ENCODE measurements around the gene TERC. TPM values are rescaled to one million over a fixed set of nuclear protein-coding genes. Genes with fewer than 3 reads are reported as not detected.
"Not testable (repeated sequence)": the region's sequence is repeated elsewhere in the genome, so short reads cannot be mapped to it uniquely, and the experiment has no call there.

Gene TERC
- total RNA-seq, 1 donor from 2014 or later, result 38.5 TPM

DNA sequence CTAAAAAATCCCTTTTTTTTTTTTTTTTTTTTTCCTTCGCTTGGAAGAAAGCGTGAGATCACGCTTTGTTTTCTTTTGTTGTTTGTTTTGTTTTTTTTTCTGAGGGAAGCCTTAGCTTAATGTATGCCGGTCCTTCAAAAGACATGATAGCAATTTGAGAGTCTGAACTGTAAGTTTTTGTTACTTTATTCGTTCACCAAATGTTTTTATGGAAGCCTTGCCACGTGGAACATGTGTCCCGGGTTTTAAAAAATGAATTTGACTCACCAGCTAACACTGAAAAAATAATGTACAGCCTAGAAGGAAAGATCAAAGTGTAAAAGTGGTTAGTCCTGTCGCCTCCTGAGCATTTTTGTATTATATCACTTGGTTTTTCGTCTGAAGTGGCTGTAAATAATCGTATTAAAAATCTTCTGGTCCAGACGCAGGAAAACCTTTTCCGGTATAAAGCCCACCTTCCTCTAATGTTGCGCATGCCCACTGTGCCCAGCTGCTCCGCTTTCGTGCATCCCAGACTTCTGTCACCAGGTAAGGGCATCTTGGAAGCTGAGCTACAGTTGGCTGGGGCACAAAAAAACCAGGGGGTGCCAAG lies 7.5 kb upstream of the TERC start:
- peak; percentile 67 for DNase-seq (ENCODE audit: extremely low read depth, low read depth, low spot score)

DNA sequence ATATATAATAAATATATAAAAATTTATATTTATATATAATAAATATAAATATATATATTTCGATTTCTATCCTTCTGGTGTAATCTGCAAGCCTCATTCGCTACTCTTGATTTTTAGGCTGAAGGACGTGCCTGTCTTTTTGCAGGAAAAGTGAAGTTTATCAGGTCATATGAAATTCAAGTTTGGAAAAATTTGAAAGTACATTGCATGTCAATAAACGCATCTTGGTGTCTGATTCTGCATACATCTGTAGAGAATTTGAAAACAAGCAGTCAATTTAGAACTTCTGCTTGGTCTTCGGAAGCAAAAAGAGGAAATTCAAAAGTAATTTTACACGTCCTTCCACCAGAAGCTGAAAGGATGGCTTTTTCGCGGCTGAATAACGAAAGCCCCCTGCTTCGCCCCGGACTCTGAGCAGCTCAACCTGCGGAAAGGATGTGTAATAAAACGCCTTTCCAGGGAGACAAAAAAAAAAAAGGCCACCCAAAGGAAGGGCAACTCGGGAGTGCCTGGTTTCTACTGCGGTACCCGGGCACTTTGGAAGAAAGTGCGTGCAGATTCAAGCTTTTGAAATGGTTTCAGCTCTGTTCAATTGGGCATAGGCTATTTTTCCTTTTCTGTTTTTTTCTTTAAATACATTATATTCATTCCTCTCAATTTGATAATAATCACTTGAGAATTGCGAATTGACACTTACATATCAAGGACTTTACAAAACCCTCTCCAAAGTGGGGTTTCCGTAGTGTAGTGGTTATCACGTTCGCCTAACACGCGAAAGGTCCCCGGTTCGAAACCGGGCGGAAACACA lies 6.8 kb upstream of the TERC start:
- peak; percentile 85 for DNase-seq (ENCODE audit: extremely low read depth, low read depth, low spot score)

DNA sequence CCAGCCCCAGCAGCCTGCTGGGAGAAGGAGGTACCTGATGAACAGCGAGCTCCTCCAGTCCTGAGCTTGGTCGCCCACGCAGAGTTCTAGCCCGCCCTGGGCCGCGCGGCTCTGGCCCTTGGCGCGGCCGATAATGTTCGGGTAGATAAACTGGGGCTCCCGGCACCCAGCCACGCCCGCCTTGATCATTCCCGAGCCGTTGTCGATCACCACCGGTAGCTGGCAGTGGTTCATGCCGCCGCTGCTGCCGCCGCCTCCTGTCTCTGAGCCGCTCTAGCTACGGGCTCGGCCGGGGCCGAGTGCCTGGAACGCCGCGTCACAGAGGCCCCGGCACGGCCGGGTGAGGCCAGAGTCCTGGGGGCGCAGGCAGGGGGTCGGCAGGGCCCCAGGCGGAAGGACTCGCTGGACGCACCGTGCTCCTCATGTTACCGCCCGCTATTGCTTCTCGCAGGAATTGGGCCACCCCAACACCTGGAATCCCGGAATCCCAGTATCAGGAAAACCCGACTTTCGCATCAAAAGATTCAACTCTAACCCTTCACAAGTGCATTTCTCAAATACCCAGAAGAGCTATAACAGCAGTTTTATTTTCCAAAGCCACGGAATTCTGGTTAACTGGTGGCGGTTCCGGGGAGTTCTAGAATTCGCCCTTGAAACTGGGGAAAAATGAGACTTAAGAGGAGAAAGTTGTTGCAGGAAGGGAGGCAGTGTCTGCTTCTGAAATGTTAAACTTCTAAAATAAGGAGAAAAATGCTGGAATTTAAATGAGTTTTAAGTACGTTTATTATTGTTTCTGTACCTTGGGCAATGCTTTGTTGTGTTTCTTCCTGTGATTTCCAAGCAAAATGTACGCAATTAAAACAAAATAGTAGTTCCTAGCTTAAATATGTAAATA lies 4.7 kb upstream of the TERC start, which contains the start of gene ACTRT3:
Gene ACTRT3, minus strand, starts transcription at position 275 of the 895 bp plus-strand sequence. Its CDS starts 41 bp downstream, at position 234.
- no peak for DNase-seq (ENCODE audit: extremely low read depth, low read depth, low spot score)

DNA sequence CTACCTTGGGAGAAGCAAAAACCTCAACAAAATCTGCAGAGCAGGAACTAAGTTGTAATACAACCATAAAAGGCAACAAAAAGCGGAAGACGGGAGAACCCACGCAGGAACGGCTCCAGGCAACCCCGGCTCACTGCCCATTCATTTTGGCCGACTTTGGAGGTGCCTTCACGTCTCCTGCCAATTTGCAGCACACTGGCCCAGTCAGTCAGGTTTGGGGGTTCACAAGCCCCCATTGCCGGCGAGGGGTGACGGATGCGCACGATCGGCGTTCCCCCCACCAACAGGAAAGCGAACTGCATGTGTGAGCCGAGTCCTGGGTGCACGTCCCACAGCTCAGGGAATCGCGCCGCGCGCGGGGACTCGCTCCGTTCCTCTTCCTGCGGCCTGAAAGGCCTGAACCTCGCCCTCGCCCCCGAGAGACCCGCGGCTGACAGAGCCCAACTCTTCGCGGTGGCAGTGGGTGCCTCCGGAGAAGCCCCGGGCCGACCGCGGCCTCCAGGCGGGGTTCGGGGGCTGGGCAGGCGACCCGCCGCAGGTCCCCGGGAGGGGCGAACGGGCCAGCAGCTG lies 463 bp downstream of the TERC start:
- DNase-seq (ENCODE audit: extremely low read depth, low read depth, low spot score), result no peak

DNA sequence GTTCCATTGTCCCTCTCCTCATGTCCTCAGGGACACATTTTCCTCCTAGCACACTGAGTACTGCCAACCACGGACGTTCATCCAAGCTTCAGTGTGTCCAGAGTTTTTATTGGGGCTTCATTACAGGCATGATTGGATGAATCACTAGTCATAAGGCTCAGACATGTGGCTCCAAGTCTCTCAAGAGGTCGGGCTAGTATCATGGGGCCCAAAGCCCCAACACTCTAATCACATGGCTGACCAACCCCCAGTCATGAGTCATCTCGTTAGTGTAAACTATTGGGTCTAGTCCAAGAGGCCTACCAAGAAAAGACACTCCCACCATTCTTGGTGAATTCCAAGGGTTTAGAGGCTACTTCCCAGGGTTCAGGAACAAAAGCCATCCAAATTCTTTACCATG lies 4.4 kb downstream of the TERC start:
- no peak for DNase-seq (ENCODE audit: extremely low read depth, low read depth, low spot score)

DNA sequence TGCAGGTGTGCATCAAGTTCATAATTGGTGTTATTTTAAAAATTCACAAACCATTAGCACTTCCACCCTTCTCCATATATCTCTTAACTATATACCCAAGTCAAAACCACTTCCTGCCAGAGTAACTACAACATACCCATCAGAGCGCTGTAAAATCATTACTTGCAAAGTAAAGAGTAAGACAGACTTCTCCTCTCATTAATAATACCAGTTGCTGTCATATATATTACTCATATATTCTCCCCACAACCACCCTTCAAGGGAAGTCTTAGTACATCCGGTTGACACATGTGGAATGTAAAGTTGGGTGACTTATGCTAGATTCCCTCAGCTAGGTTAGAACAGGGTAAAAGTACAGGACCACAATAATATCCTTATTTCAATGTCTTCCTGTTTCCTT lies 5.6 kb downstream of the TERC start:
- no peak for DNase-seq (ENCODE audit: extremely low read depth, low read depth, low spot score)

DNA sequence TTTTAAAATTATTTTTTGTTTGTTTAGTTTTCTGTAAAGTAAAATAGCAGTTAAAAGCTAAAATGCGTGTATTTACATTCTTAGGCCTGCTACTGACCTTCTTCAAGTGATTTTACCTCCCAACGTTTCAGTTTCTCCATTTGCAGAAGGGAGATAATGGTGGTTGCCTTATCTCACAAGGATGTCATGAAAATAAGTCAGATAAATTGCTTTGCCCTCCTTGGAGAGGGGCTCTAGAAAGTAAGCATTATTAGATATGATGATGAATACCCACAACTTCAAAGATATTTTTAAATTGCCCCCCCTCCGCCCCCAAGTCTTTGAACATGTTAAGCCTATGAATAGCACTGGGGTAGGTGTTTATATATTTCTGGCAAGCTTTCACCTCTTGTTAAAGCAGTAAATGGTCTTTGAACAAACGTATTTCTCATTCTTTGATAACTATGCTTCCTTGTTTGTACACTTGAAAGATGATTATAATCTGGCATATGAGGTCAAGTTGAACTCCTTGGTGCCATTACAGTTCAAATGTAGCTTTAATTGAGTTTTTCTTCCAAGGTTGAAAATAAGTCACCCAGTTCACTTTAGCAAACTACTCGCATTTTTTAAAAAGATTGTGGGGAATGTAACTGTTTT lies 6.4 kb downstream of the TERC start:
- DNase-seq (ENCODE audit: extremely low read depth, low read depth, low spot score), result no peak

DNA sequence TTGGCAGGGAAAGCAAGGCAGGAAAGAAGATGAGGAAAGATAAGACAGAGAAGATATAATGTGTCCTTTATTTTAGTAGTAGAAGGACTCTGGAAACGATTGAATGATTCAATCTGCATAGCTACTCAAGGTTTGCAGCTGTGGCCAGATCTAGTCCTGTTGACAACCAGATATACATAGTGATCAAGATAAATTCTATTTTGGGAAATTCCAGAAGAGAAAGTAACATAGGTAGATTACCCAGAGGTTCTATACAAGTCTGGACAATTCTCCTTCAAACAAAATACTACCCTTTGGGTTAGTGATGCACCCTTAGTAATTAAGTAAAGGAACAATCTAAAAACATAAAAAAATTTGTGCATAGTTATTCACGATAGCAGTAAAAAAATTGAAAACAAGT lies 9.4 kb downstream of the TERC start:
- DNase-seq (ENCODE audit: extremely low read depth, low read depth, low spot score), result no peak

DNA sequence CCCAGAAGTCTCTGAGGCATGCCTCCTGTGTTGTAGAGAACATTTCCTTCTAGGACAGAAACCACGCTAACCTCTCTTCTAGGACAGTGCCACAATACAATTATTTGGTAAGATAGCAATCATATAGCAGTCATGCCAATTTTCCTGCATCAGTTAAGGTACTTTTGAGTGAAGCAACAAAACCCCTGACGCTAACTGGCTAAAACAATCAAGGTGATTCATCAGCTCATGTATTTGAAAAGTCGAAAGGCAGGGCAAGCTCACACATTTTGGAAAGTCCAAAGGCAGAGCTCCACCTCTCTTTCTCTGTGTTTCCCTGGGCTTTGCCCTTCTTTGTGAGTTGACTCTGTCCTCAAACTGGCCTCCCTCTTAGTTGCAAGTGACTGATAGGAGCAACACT lies 10.1 kb downstream of the TERC start:
- no peak for DNase-seq (ENCODE audit: extremely low read depth, low read depth, low spot score)

DNA sequence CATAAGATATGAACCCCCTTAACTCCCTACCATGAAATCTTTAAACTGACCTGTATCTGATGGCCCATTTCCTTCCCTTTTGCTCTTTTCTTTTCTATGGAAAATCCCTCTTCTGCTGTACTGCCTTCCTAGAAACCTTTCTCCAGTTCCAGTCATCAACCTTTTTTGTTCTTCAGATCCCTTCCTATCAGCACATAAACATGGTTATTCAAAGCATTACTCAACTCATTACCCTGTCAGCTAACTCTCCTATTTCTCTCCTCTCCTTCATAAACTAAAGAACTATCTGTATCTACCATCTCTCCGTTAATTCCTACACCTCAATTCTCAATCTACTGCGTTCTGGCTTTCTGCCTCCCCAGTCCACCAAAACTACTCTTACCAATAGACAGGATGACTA lies 13.0 kb downstream of the TERC start:
- no peak for DNase-seq (ENCODE audit: extremely low read depth, low read depth, low spot score)

DNA sequence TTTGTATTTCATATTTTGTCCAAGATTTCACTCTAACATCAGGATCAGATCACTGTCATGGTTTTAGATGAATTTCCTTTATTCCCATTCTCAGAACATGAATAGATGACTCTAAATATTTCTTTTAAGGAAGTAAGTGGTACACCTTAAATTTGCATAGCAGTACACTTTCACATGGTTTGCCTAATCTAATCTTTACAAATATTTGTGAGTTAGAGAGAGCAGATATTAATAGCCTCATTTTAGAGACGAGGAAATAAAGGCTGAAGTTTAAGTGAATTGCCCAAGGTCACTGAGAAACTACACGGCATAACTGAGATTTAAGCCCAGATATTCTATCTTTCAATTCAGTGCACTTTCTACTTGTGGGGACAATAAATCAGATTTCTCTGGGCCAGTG lies 14.2 kb downstream of the TERC start:
- no peak for DNase-seq (ENCODE audit: extremely low read depth, low read depth, low spot score)

DNA sequence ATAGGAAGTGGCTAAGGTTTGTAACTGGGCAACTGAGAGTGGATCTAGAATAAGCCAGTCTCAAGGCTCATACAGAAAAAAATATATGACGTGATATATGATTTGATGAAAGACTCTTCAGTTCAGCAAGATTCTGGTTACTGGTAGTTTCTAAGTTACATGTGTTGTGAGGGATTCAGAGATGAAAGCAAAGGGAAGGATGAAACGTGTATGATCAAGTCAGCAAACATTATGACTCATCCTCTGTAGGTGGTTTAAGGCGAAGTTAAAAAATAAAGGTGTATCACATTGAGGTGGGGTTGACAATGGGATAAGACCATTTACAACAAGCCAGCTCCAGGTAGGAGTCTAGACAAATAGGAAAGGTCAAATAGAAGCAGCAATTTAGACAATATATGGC lies 16.2 kb downstream of the TERC start:
- no peak for DNase-seq (ENCODE audit: extremely low read depth, low read depth, low spot score)

DNA sequence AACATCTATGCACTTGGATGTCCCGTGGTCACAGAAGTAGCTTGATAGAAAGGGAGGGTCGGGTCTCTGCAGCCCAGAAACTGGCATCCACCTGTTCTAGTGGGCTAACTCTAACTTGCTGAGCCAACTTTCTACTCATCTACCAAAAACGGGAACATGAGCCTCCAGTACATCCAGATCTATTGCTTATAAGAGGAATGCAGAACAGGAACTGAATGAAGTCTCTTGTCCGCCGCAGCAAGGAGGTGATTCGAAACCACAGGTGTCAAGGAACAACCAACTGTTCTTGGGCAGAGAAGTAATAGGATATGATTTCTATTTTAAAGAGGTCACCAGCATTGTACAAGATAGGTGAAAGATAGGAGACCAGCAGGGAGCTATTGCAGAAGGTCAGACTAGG lies 17.9 kb downstream of the TERC start:
- no peak for DNase-seq (ENCODE audit: extremely low read depth, low read depth, low spot score)

DNA sequence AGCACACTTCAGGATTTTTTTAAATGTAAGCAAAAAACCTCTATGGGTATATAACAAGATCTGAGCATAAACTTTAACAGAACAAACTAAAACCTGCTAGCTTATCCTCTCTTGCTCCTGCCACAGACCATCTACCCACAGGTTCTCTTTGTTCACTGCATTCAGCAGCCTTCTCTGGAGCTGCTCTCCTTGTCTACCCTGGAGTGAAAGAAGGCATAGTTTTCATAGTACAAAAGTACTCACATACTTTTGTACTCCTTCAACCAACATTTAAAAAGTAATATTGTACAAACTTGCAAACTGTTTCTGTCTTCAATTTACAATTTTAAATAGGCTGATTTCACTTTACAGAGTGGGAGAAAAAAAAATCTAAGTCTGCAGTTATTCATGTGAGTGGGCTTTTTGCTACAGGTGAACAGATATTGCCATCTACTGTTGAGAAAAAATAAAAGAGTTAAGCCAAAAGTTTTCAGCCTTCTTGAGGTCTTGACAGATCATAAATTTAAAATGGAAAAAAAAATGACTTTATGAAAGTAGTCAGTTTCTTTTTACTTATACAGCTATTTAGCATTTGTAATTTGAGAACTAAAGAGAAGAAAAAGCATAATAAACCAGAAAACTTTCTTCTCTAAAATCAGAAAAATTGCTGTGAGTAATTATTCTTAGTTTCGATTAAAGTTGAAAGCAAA lies 20.4 kb downstream of the TERC start:
- DNase-seq (ENCODE audit: extremely low read depth, low read depth, low spot score), result no peak

DNA sequence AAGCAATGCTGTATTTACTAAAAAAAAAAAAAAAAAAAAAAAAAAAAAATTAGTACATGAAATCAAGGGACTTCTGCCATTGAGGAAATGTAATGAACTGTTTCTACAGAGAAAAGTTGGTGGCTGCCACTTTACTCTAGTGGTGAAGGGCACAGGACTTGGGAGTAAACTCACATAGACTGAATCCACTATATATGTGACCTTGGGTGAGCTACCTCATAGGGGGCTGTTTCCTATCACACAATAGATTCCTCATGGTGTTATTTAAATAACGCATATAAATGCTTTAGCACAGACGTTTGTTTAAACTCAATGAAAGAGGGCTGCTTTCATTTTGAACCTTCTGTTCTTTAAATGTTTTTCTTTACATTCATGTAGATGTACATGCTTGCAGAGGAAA lies 25.8 kb downstream of the TERC start:
- DNase-seq (ENCODE audit: extremely low read depth, low read depth, low spot score), result no peak

DNA sequence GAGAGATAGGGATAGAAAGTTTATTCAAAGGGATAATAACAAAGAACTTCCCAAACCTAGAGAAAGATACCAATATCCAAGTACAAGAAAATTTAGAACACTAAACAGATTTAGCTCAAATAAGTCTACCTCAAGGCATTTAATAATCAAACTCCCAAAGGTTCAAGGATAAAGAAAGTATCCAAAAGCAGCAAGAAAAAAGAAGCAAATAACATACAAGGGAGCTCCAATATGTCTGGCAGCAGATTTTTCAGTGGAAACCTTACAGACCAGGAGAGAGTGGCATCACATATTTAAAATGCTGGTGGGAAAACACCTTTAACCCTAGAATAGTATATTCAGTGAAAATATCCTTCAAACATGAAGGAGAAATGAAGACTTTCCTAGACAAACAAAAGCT lies 33.0 kb downstream of the TERC start:
- not testable (repeated sequence) for DNase-seq (ENCODE audit: extremely low read depth, low read depth, low spot score)

DNA sequence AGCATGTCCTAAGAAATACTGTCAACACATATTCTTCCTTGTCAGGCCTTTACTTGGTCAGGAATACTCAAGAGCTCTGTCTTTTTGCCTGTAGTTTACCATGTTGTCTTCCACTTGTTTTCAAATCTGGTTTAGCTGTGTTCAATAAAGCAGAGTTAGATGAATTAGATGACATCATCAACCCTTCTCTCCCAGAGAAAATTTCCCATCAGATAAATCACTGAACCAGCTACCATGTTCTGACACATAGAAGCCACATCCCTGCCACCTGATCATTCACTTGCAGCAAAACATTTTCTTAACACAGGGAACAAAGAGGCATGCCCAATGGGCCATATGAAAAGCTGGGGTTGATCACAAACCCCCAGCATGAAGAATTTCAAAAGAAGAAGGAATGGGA lies 42.1 kb downstream of the TERC start:
- no peak for DNase-seq (ENCODE audit: extremely low read depth, low read depth, low spot score)

DNA sequence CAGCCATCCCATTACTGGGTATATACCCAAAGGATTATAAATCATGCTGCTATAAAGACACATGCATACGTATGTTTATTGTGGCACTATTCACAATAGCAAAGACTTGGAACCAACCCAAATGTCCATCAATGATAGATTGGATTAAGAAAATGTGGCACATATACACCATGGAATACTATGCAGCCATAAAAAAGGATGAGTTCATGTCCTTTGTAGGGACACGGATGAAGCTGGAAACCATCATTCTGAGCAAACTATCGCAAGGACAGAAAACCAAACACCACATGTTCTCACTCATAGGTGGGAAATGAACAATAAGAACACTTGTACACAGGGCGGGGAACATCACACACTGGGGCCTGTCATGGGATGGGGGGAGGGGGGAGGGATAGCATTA lies 46.4 kb downstream of the TERC start:
- not testable (repeated sequence) for DNase-seq (ENCODE audit: extremely low read depth, low read depth, low spot score)
